ENCODE data around the gene CLIP3. TPM values are rescaled to one million over a fixed set of nuclear protein-coding genes. Genes with fewer than 3 reads are reported as not detected.

CLIP3 gene
- total RNA-seq, 1 experiment from 2014 or later: 0.45 TPM

- DNase-seq (ENCODE audit: low read depth): no peak
Observed at GRCh38 chr19:36009633-36010379, 22.9 kb downstream of the CLIP3 start.

GRCh38 chr19:36009220-36009619 lies 23.5 kb downstream of the CLIP3 start:
- DNase-seq (ENCODE audit: low read depth): no peak

DNA sequence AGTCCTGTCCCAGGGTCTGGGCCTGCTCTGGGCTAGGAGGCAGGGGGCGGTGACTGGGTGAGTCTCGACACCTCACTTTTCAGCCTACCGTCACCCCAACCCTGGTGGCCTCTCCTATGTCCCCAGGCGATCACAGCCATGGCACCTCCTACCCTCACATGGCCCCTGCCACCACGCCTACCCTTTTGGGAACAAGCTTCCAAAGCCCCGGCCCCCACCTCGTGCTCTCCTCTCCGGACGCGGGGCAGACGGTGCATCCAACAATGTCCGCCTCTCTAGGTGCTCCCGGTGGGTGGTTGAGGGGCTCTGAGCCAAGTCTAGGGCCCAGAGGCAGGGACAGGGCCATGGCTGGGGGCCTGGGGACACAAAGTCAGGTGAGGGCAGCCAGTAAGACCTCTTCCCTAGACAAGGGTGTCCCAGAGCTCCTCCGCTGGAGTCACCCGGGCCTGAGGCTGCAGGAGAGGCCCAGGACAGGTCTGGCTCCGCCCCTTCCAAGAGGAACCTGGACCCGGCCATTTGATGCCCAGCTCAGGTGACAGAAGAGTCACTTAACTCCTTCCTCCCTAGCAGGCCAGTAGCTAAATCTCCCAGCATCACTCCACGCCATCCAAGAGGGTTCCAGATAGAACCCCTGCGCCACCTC lies 24.2 kb downstream of the CLIP3 start, which contains the start of gene SYNE4:
SYNE4 (minus strand) TSS at position 478 of the 643 bp plus-strand sequence; CDS start at position 346, 132 bp downstream.
- DNase-seq (ENCODE audit: low read depth): no peak

DNA sequence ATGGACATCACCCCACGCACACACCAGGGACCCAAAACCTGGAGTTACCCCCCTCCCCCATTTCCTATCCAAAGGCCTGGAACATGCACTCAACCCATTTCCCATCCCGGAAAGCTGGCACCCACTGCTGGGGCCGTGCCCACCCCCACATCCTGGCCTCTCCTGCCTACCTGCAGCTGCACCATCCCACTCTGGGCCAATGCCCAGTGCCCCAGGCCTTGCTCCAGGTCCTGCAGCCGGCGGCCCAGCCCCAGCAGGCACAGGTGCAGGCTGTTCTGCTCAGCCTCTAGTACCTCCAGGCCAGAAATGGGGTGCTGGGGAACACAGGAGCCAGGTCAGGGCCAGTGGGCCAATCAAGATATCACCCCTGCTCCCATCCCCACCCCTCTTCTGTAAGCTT lies 25.7 kb downstream of the CLIP3 start:
- no peak for DNase-seq (ENCODE audit: low read depth)

DNA sequence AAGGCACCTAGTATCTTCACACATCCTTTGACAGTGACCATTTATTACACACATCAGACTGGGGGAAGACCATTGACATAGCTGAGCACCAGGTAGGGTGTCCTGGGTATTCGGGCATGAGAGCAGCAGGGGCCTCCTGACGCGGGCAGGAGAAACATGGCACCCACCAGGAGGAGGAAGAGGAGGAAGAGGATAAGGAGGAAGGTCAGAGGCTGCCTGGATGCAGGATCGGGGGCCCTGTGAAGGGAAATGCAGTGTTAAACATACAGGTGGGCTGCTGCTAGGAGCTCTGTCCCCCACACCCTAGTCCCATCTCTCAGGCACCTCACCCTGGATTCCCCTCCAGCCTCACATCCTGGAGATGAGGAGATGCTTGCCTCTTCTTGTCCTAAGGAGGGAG lies 29.4 kb downstream of the CLIP3 start:
- DNase-seq (ENCODE audit: low read depth): no peak

DNA sequence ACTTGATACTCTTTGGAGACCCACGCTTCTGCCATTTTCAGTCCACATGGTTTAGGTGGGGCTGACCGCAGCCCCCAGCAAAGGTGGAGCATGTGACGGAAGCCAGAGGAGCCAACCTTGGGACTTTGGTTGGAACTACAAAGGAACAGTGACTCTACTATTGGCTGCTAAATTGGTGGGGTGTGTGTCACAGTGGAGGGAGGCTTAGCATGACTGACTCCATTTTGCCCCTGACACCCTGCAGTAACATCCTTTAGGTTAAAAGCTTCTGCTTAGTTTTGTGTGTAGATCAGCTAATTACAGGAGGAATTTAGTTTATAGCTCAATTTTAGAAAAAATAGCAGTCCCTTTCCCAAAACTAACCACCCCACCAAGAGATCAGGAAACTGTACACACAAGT lies 31.1 kb downstream of the CLIP3 start:
- no peak for DNase-seq (ENCODE audit: low read depth)

GRCh38 chr19:35996777-35997176 lies 35.9 kb downstream of the CLIP3 start:
- no peak for DNase-seq (ENCODE audit: low read depth)

DNA sequence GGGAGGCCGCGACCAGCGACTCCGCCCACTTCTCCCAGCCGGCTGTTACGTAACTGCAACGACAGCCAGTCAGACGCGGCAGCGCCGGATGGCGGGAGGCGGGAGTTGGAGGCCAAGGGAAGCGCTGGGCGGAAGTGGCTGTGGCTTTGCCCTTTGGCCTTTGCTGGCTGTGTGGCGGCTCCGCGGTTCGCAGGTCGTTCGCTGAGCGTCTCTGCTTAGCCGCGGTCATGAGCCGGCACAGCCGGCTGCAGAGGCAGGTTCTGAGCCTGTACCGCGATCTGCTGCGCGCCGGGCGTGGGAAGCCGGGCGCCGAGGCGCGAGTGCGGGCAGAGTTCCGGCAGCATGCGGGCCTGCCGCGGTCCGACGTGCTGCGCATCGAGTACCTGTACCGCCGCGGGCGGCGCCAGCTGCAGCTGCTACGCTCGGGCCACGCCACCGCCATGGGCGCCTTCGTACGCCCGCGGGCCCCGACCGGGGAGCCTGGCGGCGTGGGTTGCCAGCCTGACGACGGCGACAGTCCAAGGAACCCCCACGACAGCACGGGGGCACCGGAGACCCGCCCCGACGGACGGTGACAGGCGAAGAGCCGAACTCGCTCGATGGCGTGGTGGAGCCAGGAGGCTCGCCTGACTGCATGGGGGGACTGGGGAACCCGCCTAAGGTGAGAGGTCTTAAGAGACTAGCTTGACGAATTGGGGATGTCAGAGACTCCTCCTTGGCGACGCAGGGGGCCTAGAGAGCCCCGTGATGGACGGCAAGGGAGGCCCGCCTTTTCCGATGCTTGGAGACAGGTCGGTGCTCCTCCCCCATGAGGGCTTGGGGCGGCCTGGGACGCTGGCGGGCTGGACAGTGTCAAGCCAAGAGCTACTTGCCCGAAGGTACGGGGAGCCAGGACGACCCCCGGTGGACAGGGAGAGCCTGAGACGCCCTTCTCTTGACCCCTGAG lies 37.4 kb downstream of the CLIP3 start, which contains the start of gene SDHAF1:
SDHAF1 (plus strand) TSS at position 141 of the 946 bp plus-strand sequence; CDS start at position 228, 87 bp downstream.
- DNase-seq (ENCODE audit: low read depth): peak; percentile 86

DNA sequence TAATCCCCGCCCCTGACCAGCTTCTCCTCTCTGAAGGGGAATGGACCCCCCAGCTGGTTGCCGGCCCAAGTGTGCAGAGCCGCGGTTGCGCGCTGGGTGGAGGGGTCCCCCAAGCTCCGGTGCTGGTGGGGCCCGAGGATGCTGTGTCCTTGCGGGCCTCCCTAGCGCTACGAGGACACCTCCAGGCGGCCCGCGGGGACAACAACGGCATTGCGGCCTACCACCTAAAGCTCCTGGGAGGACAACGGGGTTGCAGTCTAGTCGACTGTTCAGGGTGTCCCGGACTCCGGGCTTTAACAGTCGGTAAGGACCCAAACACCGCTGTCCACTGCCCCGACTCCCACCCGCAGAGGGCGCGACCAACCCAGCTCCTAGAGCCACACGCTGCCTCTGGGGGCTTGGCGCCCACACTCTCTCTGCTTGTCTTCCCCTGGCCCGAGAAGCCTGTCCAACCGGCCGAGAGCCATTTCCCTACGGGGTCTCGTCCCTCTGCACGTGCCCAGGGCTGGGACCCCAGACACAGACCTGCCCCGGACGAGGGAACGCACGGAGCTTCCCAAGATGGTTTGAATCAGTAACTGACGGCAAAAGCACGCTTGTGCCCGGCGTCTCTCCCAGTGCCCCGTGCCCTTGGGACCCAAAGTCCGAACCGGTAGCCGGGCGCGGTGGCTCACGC lies 38.6 kb downstream of the CLIP3 start:
- no peak for DNase-seq (ENCODE audit: low read depth)

GRCh38 chr19:35992907-35993765 lies 39.5 kb downstream of the CLIP3 start:
- no peak for DNase-seq (ENCODE audit: low read depth)

GRCh38 chr19:35991731-35992450 lies 40.8 kb downstream of the CLIP3 start:
- DNase-seq (ENCODE audit: low read depth): peak; percentile 43

DNA sequence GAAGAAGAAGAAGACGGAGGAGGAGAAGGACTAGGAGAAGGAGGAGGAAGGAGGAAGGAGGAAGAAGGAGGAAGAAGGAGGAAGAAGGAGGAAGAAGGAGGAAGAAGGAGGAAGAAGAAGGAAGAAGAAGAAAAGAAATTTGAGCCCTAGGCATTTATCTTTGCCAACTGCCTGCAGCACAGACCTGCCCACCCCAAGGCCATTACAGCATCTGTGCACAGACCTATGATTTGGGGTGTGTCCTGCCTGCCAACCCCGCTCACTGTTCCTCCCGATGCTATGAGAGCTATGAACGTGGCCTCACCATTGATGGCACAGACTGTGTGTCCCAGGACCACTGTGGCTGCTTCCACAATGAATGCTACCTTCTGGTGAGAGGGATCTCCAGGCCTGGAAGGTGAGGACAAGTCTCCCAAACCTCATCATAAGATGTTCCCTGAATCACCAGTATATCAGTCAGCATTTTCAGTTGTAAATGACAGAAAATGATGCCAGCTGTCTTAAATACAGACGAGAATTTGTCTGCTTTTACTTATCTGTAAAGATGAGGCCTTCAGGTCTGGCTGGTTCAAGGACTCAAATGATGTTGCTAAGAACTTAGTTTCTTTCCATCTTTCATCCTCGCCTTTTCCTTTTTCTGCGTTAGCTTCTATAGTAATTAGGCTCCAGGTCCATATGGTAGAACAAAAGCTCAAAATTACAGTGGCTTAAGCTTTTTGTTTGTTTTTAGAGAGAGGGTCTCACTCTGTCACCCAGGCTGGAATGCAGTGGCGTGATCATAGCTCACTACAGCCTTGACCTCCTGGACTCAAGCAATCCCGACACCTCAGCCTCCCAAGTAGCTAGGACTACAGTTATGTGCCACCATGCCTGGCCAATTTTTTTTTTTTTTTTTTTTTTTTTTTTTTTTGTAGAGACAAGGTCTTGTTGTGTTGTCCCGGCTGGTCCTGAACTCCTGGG lies 41.6 kb downstream of the CLIP3 start:
- no peak for DNase-seq (ENCODE audit: low read depth)

- DNase-seq (ENCODE audit: low read depth): no peak
Observed at GRCh38 chr19:35990156-35990555, 42.5 kb downstream of the CLIP3 start.

- no peak for DNase-seq (ENCODE audit: low read depth)
Observed at GRCh38 chr19:35988824-35989223, 43.8 kb downstream of the CLIP3 start.

DNA sequence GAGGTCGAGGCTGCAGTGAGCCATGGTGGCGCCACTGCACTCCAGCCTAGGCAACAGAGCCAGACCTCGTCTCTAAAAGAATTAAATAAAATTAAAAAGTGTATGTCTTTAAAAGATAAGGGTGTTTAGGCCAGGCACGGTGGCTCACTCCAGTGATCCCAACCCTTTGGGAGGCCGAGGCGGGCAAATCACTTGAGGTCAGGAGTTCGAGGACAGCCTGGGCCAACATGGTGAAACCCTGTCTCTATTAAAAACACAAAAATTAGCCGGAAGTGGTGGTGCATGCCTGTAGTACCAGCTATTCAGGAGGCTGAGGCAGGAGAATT lies 45.1 kb downstream of the CLIP3 start:
- DNase-seq (ENCODE audit: low read depth): no peak

DNA sequence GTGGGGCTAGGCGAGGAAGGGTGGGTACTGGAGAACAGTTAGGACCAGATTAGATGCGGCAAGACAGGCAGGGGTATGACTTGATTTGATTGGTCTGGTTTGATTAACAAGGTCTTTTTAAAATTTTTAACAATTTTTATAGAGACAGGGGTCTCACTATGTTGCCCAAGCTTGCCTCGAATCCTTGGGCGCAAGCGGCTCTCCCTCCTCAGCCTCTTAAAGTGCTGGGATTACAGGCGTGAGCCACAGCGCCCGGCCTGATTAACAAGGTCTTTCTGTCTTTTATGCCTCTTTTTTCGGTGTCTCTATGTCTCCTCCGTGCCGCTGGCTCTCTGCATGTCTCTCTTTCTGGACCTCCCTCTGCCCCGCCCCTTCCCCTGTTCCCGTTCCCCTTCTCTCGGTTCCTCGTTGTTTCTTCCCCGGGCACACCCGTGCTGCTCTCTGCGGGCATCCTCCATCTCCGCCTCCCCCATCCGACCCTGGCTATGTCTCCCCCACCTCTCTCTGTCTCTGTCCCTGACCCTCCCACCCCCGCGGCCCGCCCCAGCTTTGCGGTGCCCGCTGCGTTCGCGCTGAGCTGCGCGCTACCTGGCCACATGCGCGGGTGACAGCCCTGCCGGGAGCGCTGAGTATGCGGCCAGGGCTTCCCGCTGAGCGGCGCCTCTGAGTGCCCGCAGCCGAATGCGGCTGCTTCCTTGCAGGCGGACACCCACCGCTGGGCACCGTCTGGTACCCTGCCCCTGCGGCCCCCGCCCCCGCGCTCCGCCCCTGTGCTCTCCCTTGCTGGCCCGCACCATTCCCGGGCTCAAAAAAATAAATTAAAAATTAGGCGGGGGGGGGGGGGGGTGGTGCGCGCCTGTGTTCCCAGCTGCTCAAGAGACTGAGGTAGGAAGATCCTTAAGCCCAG lies 45.8 kb downstream of the CLIP3 start:
- no peak for DNase-seq (ENCODE audit: low read depth)

GRCh38 chr19:35986111-35986510 lies 46.6 kb downstream of the CLIP3 start:
- DNase-seq (ENCODE audit: low read depth): no peak

Measured in HT1080 (cell line).